Upper lobe of right lung (tissue), 1 donor: Measurements from ENCODE around the gene NOP56. TPM values are rescaled to one million over a fixed set of nuclear protein-coding genes. Genes with fewer than 3 reads are reported as not detected.

ENCODE experiments used
- ATAC-seq: fragments of 200-7000 bp; cut with Tn5 transposase; one replicate; pipeline ENCODE4 v1.9.1; 2020; ENCODE audit warnings: mild to moderate bottlenecking, moderate library complexity
- DNase-seq: peaks from one replicate; pipeline ENCODE4 v3.0.0-alpha.2; 2020
- H3K27ac ChIP-seq: fragments of 200-600 bp; one replicate; pipeline ENCODE4 v1.8.0; 2022
- H3K27me3 ChIP-seq: fragments of 200-600 bp; one replicate; pipeline ENCODE4 v1.8.0; 2022; ENCODE audit warnings: mild to moderate bottlenecking
- H3K36me3 ChIP-seq: fragments of 200-600 bp; one replicate; pipeline ENCODE4 v1.8.0; 2022
- H3K4me1 ChIP-seq: fragments of 200-600 bp; one replicate; pipeline ENCODE4 v1.8.0; 2022
- H3K4me3 ChIP-seq: fragments of 200-600 bp; one replicate; pipeline ENCODE4 v1.8.0; 2022; ENCODE audit warnings: mild to moderate bottlenecking
- H3K9me3 ChIP-seq: fragments of 200-600 bp; one replicate; pipeline ENCODE4 v1.8.0; 2022
- CTCF ChIP-seq: fragments of 200-600 bp; IDR thresholded peaks from one replicate; pipeline ENCODE4 v1.8.0; 2022; ENCODE audit warnings: antibody characterized with exemption
- intact Hi-C: fragments of 100-400 bp; cut with DNase I; formaldehyde crosslinking; loops from one replicate; pipeline ENCODE4 v1.11.0; 2022
- microRNA-seq: library from miRNA; unstranded; fragments of <30 nt; microRNA quantifications from one replicate; pipeline ENCODE4 v1.2.0, GENCODE V29; 2020; ENCODE audit warnings: borderline microRNAs expressed
- total RNA-seq: library from RNA; stranded (reverse); fragmentation: NEBNext Ultra II Directional; extraction: Animal tissue kit (Norgen Biotek cat#: 25700); gene quantifications from one replicate; pipeline ENCODE4 v1.2.1, GENCODE V29; 2021
- donor health status: DM: no; HTN: yes; CAD: no; lungs with severe emphysema.

The NOP56 gene
- total RNA-seq, 1 donor from 2014 or later: 88.4 TPM

GRCh38 chr20:2701671-2702081 is 49.2 kb downstream of the NOP56 start:
- intact Hi-C loops: no loop called here
- H3K27me3 ChIP-seq: peaks cover 5% of the 10 kb centered on the region
- no peaks in the 10 kb centered on the region for H3K9me3 ChIP-seq
- ATAC-seq (no peak), DNase-seq (no peak)
- no peaks in the 10 kb centered on the region for H3K36me3 ChIP-seq
- no peak overlapping the region for H3K4me3 ChIP-seq
- TF ChIP-seq CTCF: no peak
- H3K4me1 ChIP-seq: no peaks in the 10 kb centered on the region
- H3K27ac ChIP-seq: no peak overlapping the region

GRCh38 chr20:2703716-2704475 is 51.5 kb downstream of the NOP56 start:
- ATAC-seq: no peak
- Histone ChIP-seq H3K4me1 (no peaks in the 10 kb centered on the region), H3K9me3 (no peaks in the 10 kb centered on the region), H3K27me3 (no peaks in the 10 kb centered on the region), H3K27ac (no peak overlapping the region), H3K36me3 (no peaks in the 10 kb centered on the region), H3K4me3 (no peak overlapping the region)
- no peak for TF ChIP-seq CTCF
- intact Hi-C loops: no loop called here
- DNase-seq: no peak

- no peak overlapping the region for H3K4me3 ChIP-seq
- DNase-seq (no peak), ATAC-seq (no peak)
- no peaks in the 10 kb centered on the region for H3K9me3 ChIP-seq
- intact Hi-C loops: no loop called here
- no peaks in the 10 kb centered on the region for H3K4me1 ChIP-seq
- H3K27me3 ChIP-seq: no peaks in the 10 kb centered on the region
- no peak overlapping the region for H3K27ac ChIP-seq
- no peaks in the 10 kb centered on the region for H3K36me3 ChIP-seq
- TF ChIP-seq CTCF: no peak
These were observed 53.7 kb downstream of the NOP56 start for GRCh38 chr20:2705931-2706645.

- no peak for ATAC-seq
- no peak overlapping the region for H3K4me3 ChIP-seq
- H3K36me3 ChIP-seq: no peaks in the 10 kb centered on the region
- DNase-seq: no peak
- H3K27ac ChIP-seq: no peak overlapping the region
- intact Hi-C loops: no loop called here
- H3K4me1 ChIP-seq: no peaks in the 10 kb centered on the region
- H3K27me3 ChIP-seq: no peaks in the 10 kb centered on the region
- TF ChIP-seq CTCF: no peak
- H3K9me3 ChIP-seq: no peaks in the 10 kb centered on the region
These were observed 54.4 kb downstream of the NOP56 start for GRCh38 chr20:2706688-2707352.

- ATAC-seq (no peak), DNase-seq (no peak)
- Histone ChIP-seq H3K9me3 (no peaks in the 10 kb centered on the region), H3K27ac (no peak overlapping the region), H3K4me3 (no peak overlapping the region), H3K4me1 (no peaks in the 10 kb centered on the region), H3K27me3 (no peaks in the 10 kb centered on the region), H3K36me3 (no peaks in the 10 kb centered on the region)
- intact Hi-C loops: no loop called here
- no peak for TF ChIP-seq CTCF
These were observed 55.1 kb downstream of the NOP56 start for GRCh38 chr20:2707353-2708072.

Small RNA genes lying within 50 kb of the gene (microRNA-seq; reads per million reads assigned to microRNA genes)
- gene MIR1292: 1.7 reads per million, percentile 3 among the genes with 10 or more reads in this experiment

Other genes starting within 250 kb of the NOP56 start
- 83.7 TPM for gene SNRPB, start 181.8 kb upstream of the NOP56 start, total RNA-seq
- gene ZNF343, start 143.7 kb upstream of the NOP56 start, total RNA-seq: 8.3 TPM
- 0.43 TPM for gene TMC2, start 116.1 kb upstream of the NOP56 start, total RNA-seq
- 65.5 TPM for gene IDH3B, start 11.6 kb downstream of the NOP56 start, total RNA-seq
- gene EBF4, start 40.1 kb downstream of the NOP56 start, total RNA-seq: 19.5 TPM
- 1.3 TPM for gene CPXM1, start 148.0 kb downstream of the NOP56 start, total RNA-seq
- gene C20orf141, start 162.4 kb downstream of the NOP56 start, total RNA-seq: not detected
- gene TMEM239, start 163.7 kb downstream of the NOP56 start, total RNA-seq: not detected
- 44.3 TPM for gene PCED1A, start 188.0 kb downstream of the NOP56 start, total RNA-seq
- gene VPS16, start 188.1 kb downstream of the NOP56 start, total RNA-seq: 34.8 TPM
- gene PTPRA, start 220.8 kb downstream of the NOP56 start, total RNA-seq: 69.6 TPM